GM18907 (cell line): ENCODE data around the gene ARHGAP31.
A peak's percentile ranks its signal among the peaks of the same experiment; 100 is the strongest.

Experiments
- ATAC-seq: cut with Tn5 transposase; IDR thresholded peaks from one replicate; pipeline ENCODE4 v1.9.1; 2021; ENCODE audit warnings: mild to moderate bottlenecking, moderate library complexity; ENCODE audit not compliant: unreplicated experiment

The ARHGAP31 gene

GRCh38 chr3:119418641-119419040, 124.5 kb downstream of the ARHGAP31 start:
- ATAC-seq, result no peak

GRCh38 chr3:119420196-119420595, 126.0 kb downstream of the ARHGAP31 start:
- no peak for ATAC-seq

- no peak for ATAC-seq
These were observed 133.5 kb downstream of the ARHGAP31 start for GRCh38 chr3:119427669-119428068.

- ATAC-seq, result no peak
These were observed 134.4 kb downstream of the ARHGAP31 start for GRCh38 chr3:119428538-119428937.

- ATAC-seq, result no peak
These were observed 139.6 kb downstream of the ARHGAP31 start for GRCh38 chr3:119433613-119434325.

GRCh38 chr3:119434703-119435102, 140.5 kb downstream of the ARHGAP31 start:
- ATAC-seq, result no peak

- ATAC-seq, result no peak
These were observed 142.8 kb downstream of the ARHGAP31 start for GRCh38 chr3:119436977-119437376.

GRCh38 chr3:119437691-119438258, 143.6 kb downstream of the ARHGAP31 start:
- ATAC-seq, result no peak

GRCh38 chr3:119443179-119443578, 149.0 kb downstream of the ARHGAP31 start:
- ATAC-seq, result no peak

GRCh38 chr3:119444590-119444989, 150.4 kb downstream of the ARHGAP31 start:
- no peak for ATAC-seq

GRCh38 chr3:119453822-119454221, 159.6 kb downstream of the ARHGAP31 start:
- no peak for ATAC-seq

- ATAC-seq, result no peak
These were observed 162.3 kb downstream of the ARHGAP31 start for GRCh38 chr3:119456469-119456868.

GRCh38 chr3:119457246-119457645, 163.1 kb downstream of the ARHGAP31 start:
- ATAC-seq, result no peak

GRCh38 chr3:119463171-119464169, 169.3 kb downstream of the ARHGAP31 start, which contains the start of gene TMEM39A:
Gene TMEM39A (minus strand): TSS chr3:119463615. CDS start chr3:119462074, 1,541 bp downstream.
- peak; percentile 93 for ATAC-seq

GRCh38 chr3:119468041-119468440, 173.9 kb downstream of the ARHGAP31 start:
- no peak for ATAC-seq

- ATAC-seq, result no peak
These were observed 175.4 kb downstream of the ARHGAP31 start for GRCh38 chr3:119469418-119470189.
